ENCODE data around the gene SULF2.

SULF2 gene

GRCh38 chr20:47760686-47761481, 24.4 kb downstream of the SULF2 start:
- no peak for DNase-seq (ENCODE audit: low read depth)

GRCh38 chr20:47758517-47759450, 26.5 kb downstream of the SULF2 start:
- DNase-seq (ENCODE audit: low read depth): no peak

- no peak for DNase-seq (ENCODE audit: low read depth)
Measured at GRCh38 chr20:47757145-47758035, 27.9 kb downstream of the SULF2 start.

GRCh38 chr20:47754946-47755652, 30.2 kb downstream of the SULF2 start:
- no peak for DNase-seq (ENCODE audit: low read depth)

GRCh38 chr20:47754388-47754715, 30.9 kb downstream of the SULF2 start:
- DNase-seq (ENCODE audit: low read depth): no peak

GRCh38 chr20:47753576-47754387, 31.5 kb downstream of the SULF2 start:
- no peak for DNase-seq (ENCODE audit: low read depth)

GRCh38 chr20:47751449-47751848, 33.8 kb downstream of the SULF2 start:
- no peak for DNase-seq (ENCODE audit: low read depth)

GRCh38 chr20:47749339-47749738, 35.9 kb downstream of the SULF2 start:
- DNase-seq (ENCODE audit: low read depth): no peak

GRCh38 chr20:47748823-47749222, 36.5 kb downstream of the SULF2 start:
- no peak for DNase-seq (ENCODE audit: low read depth)

- DNase-seq (ENCODE audit: low read depth): no peak
Measured at GRCh38 chr20:47748069-47748468, 37.2 kb downstream of the SULF2 start.

GRCh38 chr20:47747669-47748031, 37.6 kb downstream of the SULF2 start:
- no peak for DNase-seq (ENCODE audit: low read depth)

- no peak for DNase-seq (ENCODE audit: low read depth)
Measured at GRCh38 chr20:47744803-47745202, 40.5 kb downstream of the SULF2 start.

GRCh38 chr20:47743671-47744070, 41.6 kb downstream of the SULF2 start:
- no peak for DNase-seq (ENCODE audit: low read depth)

- no peak for DNase-seq (ENCODE audit: low read depth)
Measured at GRCh38 chr20:47741669-47742608, 43.3 kb downstream of the SULF2 start.

- no peak for DNase-seq (ENCODE audit: low read depth)
Measured at GRCh38 chr20:47740862-47741184, 44.5 kb downstream of the SULF2 start.

GRCh38 chr20:47740121-47740861, 45.0 kb downstream of the SULF2 start:
- DNase-seq (ENCODE audit: low read depth): no peak

GRCh38 chr20:47737923-47738322, 47.4 kb downstream of the SULF2 start:
- no peak for DNase-seq (ENCODE audit: low read depth)

GRCh38 chr20:47736570-47737152, 48.6 kb downstream of the SULF2 start:
- no peak for DNase-seq (ENCODE audit: low read depth)
